Measurements from ENCODE around the gene MEF2D. TPM values are rescaled to one million over a fixed set of nuclear protein-coding genes. Genes with fewer than 3 reads are reported as not detected.

Gene MEF2D

DNA sequence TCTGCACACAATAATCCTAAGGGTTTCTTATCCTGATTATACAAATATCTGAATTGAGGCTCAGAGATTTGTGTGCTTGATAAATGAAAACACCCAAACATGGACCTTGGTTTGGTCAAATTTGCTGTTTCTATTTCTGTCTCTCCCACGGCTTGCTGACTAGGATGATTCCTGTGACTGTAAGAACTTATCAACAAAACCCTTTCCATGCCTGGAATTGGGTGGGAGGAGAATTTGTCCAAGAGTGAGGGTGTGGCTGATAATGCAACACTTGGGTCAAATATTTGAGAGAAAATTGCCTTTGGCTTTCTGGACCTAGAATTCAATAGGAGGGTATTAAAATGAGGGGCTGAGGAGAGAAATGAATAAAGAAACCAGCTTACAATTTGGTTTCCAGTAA is 83.6 kb downstream of the MEF2D start:
- Histone ChIP-seq H2BK120ac (ENCODE audit: low read depth, low read length) (no peak overlapping the region), H3K27ac (ENCODE audit: low read depth, low read length) (no peak overlapping the region), H3K56ac (ENCODE audit: low read length) (no peak overlapping the region), H3K4me1 (ENCODE audit: control insufficient read depth, low read depth, low read length) (peaks cover 10% of the 10 kb centered on the region), H3K36me3 (ENCODE audit: control insufficient read depth, insufficient read depth, low read length) (peaks cover 4% of the 10 kb centered on the region), H3K79me2 (ENCODE audit: control insufficient read depth, insufficient read depth, low read length) (peaks cover 21% of the 10 kb centered on the region), H2BK15ac (replicated peaks; ENCODE audit: low read depth) (no peak overlapping the region), H4K8ac (ENCODE audit: low read depth, low read length) (no peak overlapping the region), H3K79me1 (ENCODE audit: low read length) (peaks cover 13% of the 10 kb centered on the region), H3K23ac (ENCODE audit: low read length) (no peak overlapping the region), H3K4me3 (ENCODE audit: low read length) (no peak overlapping the region), H3K9ac (ENCODE audit: low read length) (no peak overlapping the region), H2AK5ac (ENCODE audit: low read length) (no peak overlapping the region), H4K5ac (ENCODE audit: low read length) (no peak overlapping the region), H3K4me2 (ENCODE audit: low read length) (no peak overlapping the region), H3K27me3 (ENCODE audit: insufficient read depth, low read length, poor library complexity) (no peaks in the 10 kb centered on the region), H2BK5ac (ENCODE audit: low read length) (no peak overlapping the region), H3K4ac (ENCODE audit: low read depth, low read length) (no peak overlapping the region), H3K18ac (ENCODE audit: low read length) (no peak overlapping the region)
- DNase-seq = no peak
- WGBS (ENCODE audit: extremely low coverage, insufficient coverage, low lambda C conversion rate) = no CpG with 5 or more reads among the region's 1 CpG

DNA sequence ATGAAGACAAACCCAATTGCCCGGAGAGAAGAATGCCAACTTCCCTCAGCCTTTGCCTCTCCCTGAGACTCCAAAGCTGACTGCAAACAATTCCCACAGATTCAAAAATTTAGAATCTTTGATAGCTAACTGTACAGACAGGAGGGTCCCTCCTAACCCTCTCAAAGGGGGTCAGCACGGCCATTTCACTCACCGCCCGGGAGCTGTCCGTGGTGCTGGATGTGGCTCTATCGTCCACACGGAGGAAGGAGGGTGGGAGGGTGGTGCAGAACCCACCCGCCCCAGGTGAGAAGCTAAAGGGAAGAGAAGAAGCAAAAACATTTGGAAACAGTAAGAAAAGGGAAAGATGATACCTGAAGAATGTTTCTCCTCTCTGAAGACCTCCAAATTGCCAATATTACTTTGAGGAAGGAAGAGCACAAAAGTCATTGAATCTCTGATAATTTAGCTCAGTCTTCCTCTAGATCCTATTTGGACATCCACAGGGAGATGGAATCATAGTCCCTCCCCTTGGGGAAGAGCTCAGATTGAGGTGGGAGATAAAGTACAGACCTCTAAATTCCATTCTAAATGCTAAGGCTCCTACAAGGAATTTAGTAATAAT is 86.0 kb downstream of the MEF2D start:
- Histone ChIP-seq H3K4ac (ENCODE audit: low read depth, low read length) (no peak overlapping the region), H3K9ac (ENCODE audit: low read length) (no peak overlapping the region), H3K27ac (ENCODE audit: low read depth, low read length) (no peak overlapping the region), H4K8ac (ENCODE audit: low read depth, low read length) (no peak overlapping the region), H3K36me3 (ENCODE audit: control insufficient read depth, insufficient read depth, low read length) (peaks cover 8% of the 10 kb centered on the region), H2BK5ac (ENCODE audit: low read length) (no peak overlapping the region), H2BK15ac (replicated peaks; ENCODE audit: low read depth) (no peak overlapping the region), H4K5ac (ENCODE audit: low read length) (no peak overlapping the region), H3K79me1 (ENCODE audit: low read length) (peaks cover 10% of the 10 kb centered on the region), H3K18ac (ENCODE audit: low read length) (no peak overlapping the region), H3K4me3 (ENCODE audit: low read length) (no peak overlapping the region), H3K27me3 (ENCODE audit: insufficient read depth, low read length, poor library complexity) (no peaks in the 10 kb centered on the region), H3K79me2 (ENCODE audit: control insufficient read depth, insufficient read depth, low read length) (peaks cover 11% of the 10 kb centered on the region), H2AK5ac (ENCODE audit: low read length) (no peak overlapping the region), H3K56ac (ENCODE audit: low read length) (no peak overlapping the region), H3K23ac (ENCODE audit: low read length) (no peak overlapping the region), H3K4me1 (ENCODE audit: control insufficient read depth, low read depth, low read length) (peaks cover 6% of the 10 kb centered on the region), H3K4me2 (ENCODE audit: low read length) (no peak overlapping the region), H2BK120ac (ENCODE audit: low read depth, low read length) (no peak overlapping the region)
- DNase-seq = no peak
- WGBS (ENCODE audit: extremely low coverage, insufficient coverage, low lambda C conversion rate) = no CpG with 5 or more reads among the region's 8 CpGs

Small RNAs within 50 kb of the gene (small RNA-seq; reads per million reads assigned to genes)
- 4.3 reads per million, percentile 65 among the genes with 10 or more reads in this experiment for gene MIR9-1 (ENCODE audit: insufficient read depth)
- not detected for gene RF00019 (ENCODE audit: insufficient read depth)

All from mesendoderm (in vitro differentiated cells).